Measurements from ENCODE around the gene HIGD1B.

- TF ChIP-seq CTCF (IDR thresholded peaks at IDR 0.05): no peak
- TF ChIP-seq POLR2A (IDR thresholded peaks at IDR 0.05): no peak
Measured at GRCh38 chr17:44887971-44888954, 40.6 kb downstream of the HIGD1B start.
